ENCODE data around the gene ARMC6. TPM values are rescaled to one million over a fixed set of nuclear protein-coding genes. Genes with fewer than 3 reads are reported as not detected.
A peak's percentile ranks its signal among the peaks of the same experiment; 100 is the strongest.

The ARMC6 gene
- total and polyA plus RNA-seq, 2 of the 13 experiments (the other 11 are each of a cell fraction or from before 2014, with no cell fraction given) = 16.2 to 36.8 TPM

GRCh38 chr19:19098703-19099632 is 65.6 kb downstream of the ARMC6 start (continued):
- TF ChIP-seq, protein P1, sequence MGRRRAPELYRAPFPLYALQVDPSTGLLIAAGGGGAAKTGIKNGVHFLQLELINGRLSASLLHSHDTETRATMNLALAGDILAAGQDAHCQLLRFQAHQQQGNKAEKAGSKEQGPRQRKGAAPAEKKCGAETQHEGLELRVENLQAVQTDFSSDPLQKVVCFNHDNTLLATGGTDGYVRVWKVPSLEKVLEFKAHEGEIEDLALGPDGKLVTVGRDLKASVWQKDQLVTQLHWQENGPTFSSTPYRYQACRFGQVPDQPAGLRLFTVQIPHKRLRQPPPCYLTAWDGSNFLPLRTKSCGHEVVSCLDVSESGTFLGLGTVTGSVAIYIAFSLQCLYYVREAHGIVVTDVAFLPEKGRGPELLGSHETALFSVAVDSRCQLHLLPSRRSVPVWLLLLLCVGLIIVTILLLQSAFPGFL (CRISPR knock-in tag; IDR thresholded peaks at IDR 0.05) = no peak
- no peak for TF ChIP-seq HOXA7 (CRISPR knock-in tag; IDR thresholded peaks at IDR 0.05)
- TF ChIP-seq ZNF589 (CRISPR knock-in tag; conservative IDR thresholded peaks at IDR 0.05) = no peak
- TF ChIP-seq ZMYM3 (CRISPR knock-in tag; IDR thresholded peaks at IDR 0.05) = peak; percentile 87; the same call in 1 of the 2 replicates
- no peak for TF ChIP-seq ZNF512 (CRISPR knock-in tag; IDR thresholded peaks at IDR 0.05)
- peak; percentile 55; the same call in 1 of the 2 replicates for TF ChIP-seq BORCS8-MEF2B (CRISPR knock-in tag; IDR thresholded peaks at IDR 0.05)
- TF ChIP-seq TARDBP (CRISPR knock-in tag; IDR thresholded peaks at IDR 0.05) = peak; percentile 72; the same call in 1 of the 2 replicates
- TF ChIP-seq CBX2 (IDR thresholded peaks at IDR 0.05; ENCODE audit: low read depth, low read length) = no peak
- no peak for TF ChIP-seq CBX2 (CRISPR knock-in tag; IDR thresholded peaks at IDR 0.05; ENCODE audit: low read depth)
- no peak for TF ChIP-seq ZNF225 (CRISPR knock-in tag; IDR thresholded peaks at IDR 0.05)
- no peak; the same call in 1 of the 2 replicates for TF ChIP-seq KDM4B (CRISPR knock-in tag; IDR thresholded peaks at IDR 0.05)
- no peak for TF ChIP-seq ETV5 (CRISPR knock-in tag; IDR thresholded peaks at IDR 0.05; ENCODE audit: borderline replicate concordance)
- TF ChIP-seq NONO (IDR thresholded peaks at IDR 0.05) = no peak
- TF ChIP-seq NONO (CRISPR knock-in tag; conservative IDR thresholded peaks at IDR 0.05) = peak; percentile 63
- peak; percentile 30; the same call in 1 of the 2 replicates for TF ChIP-seq KDM3A (CRISPR knock-in tag; IDR thresholded peaks at IDR 0.05; ENCODE audit: low read depth)
- no peak for TF ChIP-seq KLF12 (CRISPR knock-in tag; IDR thresholded peaks at IDR 0.05; ENCODE audit: borderline replicate concordance)
- TF ChIP-seq ZNF800 (CRISPR knock-in tag; IDR thresholded peaks at IDR 0.05) = no peak; the same call in 1 of the 2 replicates
- no peak for TF ChIP-seq HDAC6 (IDR thresholded peaks at IDR 0.05; ENCODE audit: low read depth, low read length)
- no peak for TF ChIP-seq TOE1 (CRISPR knock-in tag; IDR thresholded peaks at IDR 0.05)
- TF ChIP-seq PLRG1 (conservative IDR thresholded peaks at IDR 0.05) = no peak
- TF ChIP-seq SP1 (IDR thresholded peaks at IDR 0.05) = no peak
- TF ChIP-seq SP1 (CRISPR knock-in tag; IDR thresholded peaks at IDR 0.05) = 0 out of 2 replicates have a peak, but pooled peaks have one; percentile 39
- TF ChIP-seq, protein P2, sequence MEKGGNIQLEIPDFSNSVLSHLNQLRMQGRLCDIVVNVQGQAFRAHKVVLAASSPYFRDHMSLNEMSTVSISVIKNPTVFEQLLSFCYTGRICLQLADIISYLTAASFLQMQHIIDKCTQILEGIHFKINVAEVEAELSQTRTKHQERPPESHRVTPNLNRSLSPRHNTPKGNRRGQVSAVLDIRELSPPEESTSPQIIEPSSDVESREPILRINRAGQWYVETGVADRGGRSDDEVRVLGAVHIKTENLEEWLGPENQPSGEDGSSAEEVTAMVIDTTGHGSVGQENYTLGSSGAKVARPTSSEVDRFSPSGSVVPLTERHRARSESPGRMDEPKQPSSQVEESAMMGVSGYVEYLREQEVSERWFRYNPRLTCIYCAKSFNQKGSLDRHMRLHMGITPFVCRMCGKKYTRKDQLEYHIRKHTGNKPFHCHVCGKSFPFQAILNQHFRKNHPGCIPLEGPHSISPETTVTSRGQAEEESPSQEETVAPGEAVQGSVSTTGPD (CRISPR knock-in tag; IDR thresholded peaks at IDR 0.05) = peak; percentile 83
- peak; percentile 58; the same call in 1 of the 2 replicates for TF ChIP-seq CREM (IDR thresholded peaks at IDR 0.05)
- TF ChIP-seq CREM (CRISPR knock-in tag; IDR thresholded peaks at IDR 0.05) = no peak
- TF ChIP-seq ZSCAN22 (CRISPR knock-in tag; IDR thresholded peaks at IDR 0.05) = no peak; the same call in 1 of the 2 replicates

Data from HepG2 (cell line).